ENCODE results near the gene CLPX. TPM values are rescaled to one million over a fixed set of nuclear protein-coding genes. Genes with fewer than 3 reads are reported as not detected.
"Not testable (repeated sequence)": the region's sequence is repeated elsewhere in the genome, so short reads cannot be mapped to it uniquely, and the experiment has no call there.

The CLPX gene
- total RNA-seq, 1 donor from 2014 or later: 58.7 TPM

DNA sequence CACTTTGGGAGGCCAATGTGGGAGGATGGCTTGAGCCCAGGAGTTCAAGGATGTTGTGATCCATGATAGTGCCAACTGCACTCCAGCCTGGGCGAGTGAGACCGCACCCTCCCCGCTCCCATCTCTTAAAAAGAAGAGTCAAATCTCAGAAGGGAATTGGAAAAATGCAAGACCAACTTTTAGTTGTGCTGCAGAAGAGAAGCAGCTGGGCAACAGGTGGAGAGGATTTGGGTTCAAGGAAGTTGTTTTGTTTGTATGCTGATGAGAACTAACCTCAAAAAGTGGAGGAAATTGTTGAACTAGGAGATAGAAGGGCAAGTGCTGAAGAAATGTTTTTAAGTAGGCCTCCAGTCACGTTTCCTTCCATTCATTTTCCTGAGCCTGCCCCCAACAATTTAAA, 38.7 kb downstream of the CLPX start:
- DNase-seq (ENCODE audit: low spot score in 2 of 2, unreplicated experiment in 2 of 2): no peak
- H3K27me3 Mint-ChIP-seq (ENCODE audit: low read depth): no peaks in the 10 kb centered on the region
- no peak overlapping the region for H3K4me3 Mint-ChIP-seq
- H3K4me1 Mint-ChIP-seq: no peaks in the 10 kb centered on the region
- TF ChIP-seq CTCF (IDR thresholded peaks at IDR 0.05; ENCODE audit: unreplicated experiment): no peak
- peaks cover 9% of the 10 kb centered on the region for H3K36me3 Mint-ChIP-seq
- no peaks in the 10 kb centered on the region for H3K9me3 Mint-ChIP-seq
- no peak overlapping the region for H3K27ac Mint-ChIP-seq

DNA sequence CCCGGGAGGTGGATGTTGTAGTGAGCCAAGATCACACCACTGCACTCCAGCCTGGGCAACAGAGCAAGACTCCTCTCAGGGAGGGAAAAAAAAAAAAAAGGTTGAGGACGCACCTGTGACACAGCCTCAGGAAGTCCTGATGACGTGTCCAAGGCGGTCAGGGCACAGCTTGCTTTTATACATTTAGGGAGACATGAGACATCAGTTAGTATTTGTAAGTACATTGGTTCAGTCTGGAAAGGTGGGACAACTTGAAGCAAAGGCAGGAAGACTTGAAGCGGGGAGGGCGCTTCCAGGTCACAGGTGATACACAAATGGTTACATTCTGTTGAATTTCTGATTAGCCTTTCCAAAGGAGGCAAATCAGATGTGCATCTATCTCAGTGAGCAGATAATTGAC, 46.5 kb downstream of the CLPX start:
- not testable (repeated sequence) for H3K4me1 Mint-ChIP-seq; H3K27ac Mint-ChIP-seq; H3K27me3 Mint-ChIP-seq (ENCODE audit: low read depth); H3K4me3 Mint-ChIP-seq; DNase-seq (ENCODE audit: low spot score in 2 of 2, unreplicated experiment in 2 of 2)
- Mint-ChIP-seq H3K36me3 (peaks cover 11% of the 10 kb centered on the region), H3K9me3 (peaks cover 32% of the 10 kb centered on the region)

DNA sequence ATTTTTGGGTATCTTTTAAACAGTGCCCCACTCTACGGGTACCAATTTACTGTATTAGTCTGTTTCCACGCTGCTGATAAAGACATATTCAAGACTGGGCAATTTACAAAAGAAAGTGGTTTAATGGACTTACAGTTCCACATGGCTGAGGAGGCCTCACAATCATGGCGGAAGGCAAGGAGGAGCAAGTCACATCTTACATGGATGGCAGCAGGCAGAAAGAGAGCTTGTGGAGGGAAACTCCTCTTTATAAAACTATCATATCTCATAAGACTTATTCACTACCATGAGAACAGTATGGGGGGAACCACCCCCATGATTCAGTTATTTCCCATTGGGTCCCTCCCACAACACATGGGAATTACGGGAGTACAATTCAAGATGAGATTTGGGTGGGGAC, 47.2 kb downstream of the CLPX start:
- peaks cover 32% of the 10 kb centered on the region for H3K9me3 Mint-ChIP-seq
- not testable (repeated sequence) for H3K36me3 Mint-ChIP-seq; H3K27me3 Mint-ChIP-seq (ENCODE audit: low read depth); DNase-seq (ENCODE audit: low spot score in 2 of 2, unreplicated experiment in 2 of 2); H3K4me3 Mint-ChIP-seq; H3K4me1 Mint-ChIP-seq; H3K27ac Mint-ChIP-seq

- not testable (repeated sequence) for H3K4me3 Mint-ChIP-seq; H3K27me3 Mint-ChIP-seq (ENCODE audit: low read depth)
Measured at GRCh38 chr15:65137089-65137488, 48.1 kb downstream of the CLPX start.

DNA sequence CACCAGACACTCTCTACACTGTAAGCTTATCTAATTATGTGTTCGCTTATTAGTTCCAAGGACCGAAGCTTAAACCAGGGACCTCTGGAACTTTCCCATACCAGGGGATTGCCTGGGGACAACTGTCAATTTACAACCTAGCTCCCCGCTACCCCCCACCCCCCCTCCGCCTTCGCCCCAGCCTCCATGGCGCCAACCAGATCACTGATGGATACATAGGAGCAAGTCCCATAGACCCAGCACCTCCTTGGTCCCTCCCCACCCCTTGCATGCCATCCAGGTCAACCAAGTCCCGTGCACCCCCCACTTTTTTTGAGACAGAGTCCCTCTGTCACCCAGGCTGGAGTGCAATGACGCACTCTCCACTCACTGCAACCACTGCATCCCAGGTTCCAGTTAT, 50.6 kb downstream of the CLPX start:
- Mint-ChIP-seq H3K36me3 (peaks cover 14% of the 10 kb centered on the region), H3K4me3 (peak overlapping the region; percentile 81), H3K27me3 (ENCODE audit: low read depth) (no peaks in the 10 kb centered on the region), H3K27ac (no peak overlapping the region), H3K4me1 (peaks cover 22% of the 10 kb centered on the region), H3K9me3 (peaks cover 30% of the 10 kb centered on the region)
- DNase-seq (ENCODE audit: low spot score in 2 of 2, unreplicated experiment in 2 of 2): no peak
- no peak for TF ChIP-seq CTCF (IDR thresholded peaks at IDR 0.05; ENCODE audit: unreplicated experiment)

More at GRCh38 chr15:65137089-65137488, 48.1 kb downstream of the CLPX start:
- H3K27ac Mint-ChIP-seq; DNase-seq (ENCODE audit: low spot score in 2 of 2, unreplicated experiment in 2 of 2); H3K36me3 Mint-ChIP-seq: not testable (repeated sequence)
- H3K9me3 Mint-ChIP-seq: peaks cover 32% of the 10 kb centered on the region
- peaks cover 12% of the 10 kb centered on the region for H3K4me1 Mint-ChIP-seq

- no peak for TF ChIP-seq CTCF (IDR thresholded peaks at IDR 0.05; ENCODE audit: unreplicated experiment)
- peaks cover 22% of the 10 kb centered on the region for H3K9me3 Mint-ChIP-seq
- peak; percentile 58 to 76 for DNase-seq (ENCODE audit: low spot score in 2 of 2, unreplicated experiment in 2 of 2)
- H3K27ac Mint-ChIP-seq: peak within 1 kb of the TSS; percentile 98
- peaks cover 22% of the 10 kb centered on the region for H3K4me1 Mint-ChIP-seq
- no peaks in the 10 kb centered on the region for H3K27me3 Mint-ChIP-seq (ENCODE audit: low read depth)
- H3K36me3 Mint-ChIP-seq: peaks cover 18% of the 10 kb centered on the region
- peak within 1 kb of the TSS; percentile 83 for H3K4me3 Mint-ChIP-seq
Measured at GRCh38 chr15:65133548-65134200, 51.5 kb downstream of the CLPX start, which contains the start of gene PDCD7. PDCD7 (minus strand) TSS chr15:65133808; CDS start chr15:65133781, 27 bp downstream.

DNA sequence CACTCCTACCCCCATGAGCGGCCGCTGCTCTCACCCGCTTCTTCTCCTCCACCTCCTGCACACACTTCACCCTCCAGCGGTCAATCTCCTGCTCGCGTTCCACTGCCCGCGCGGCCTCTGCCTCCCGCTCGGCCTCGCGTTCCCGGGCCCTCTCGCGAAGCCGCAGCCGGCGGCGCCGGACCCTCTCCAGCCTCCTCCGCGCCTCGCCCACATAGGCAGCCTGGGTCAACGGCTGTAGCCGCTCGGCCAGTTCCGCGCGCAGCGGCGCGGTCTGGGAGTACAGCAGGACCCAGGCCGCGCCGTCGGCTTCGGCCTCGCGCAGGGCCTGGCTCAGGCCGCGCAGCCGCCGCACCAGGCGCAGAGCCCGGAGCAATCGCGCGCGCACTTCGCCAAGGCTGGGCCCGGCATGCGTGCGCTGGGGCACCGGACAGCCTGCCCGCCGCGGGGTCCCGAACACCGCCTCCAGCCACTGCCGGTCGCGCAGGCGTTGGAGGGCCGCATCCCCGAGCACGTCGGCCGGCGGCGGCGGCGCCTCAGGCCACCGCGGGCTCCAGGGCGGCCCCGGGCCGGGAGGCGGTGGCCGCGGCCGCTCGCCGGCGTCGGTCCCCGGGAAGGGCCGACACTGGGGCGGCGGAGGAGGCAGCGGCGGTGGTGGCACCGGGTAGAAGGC, 52.1 kb downstream of the CLPX start:
- peak; percentile 23 to 61 for DNase-seq (ENCODE audit: low spot score in 2 of 2, unreplicated experiment in 2 of 2)
- no peak for TF ChIP-seq CTCF (IDR thresholded peaks at IDR 0.05; ENCODE audit: unreplicated experiment)
- Mint-ChIP-seq H3K4me1 (peaks cover 22% of the 10 kb centered on the region), H3K27me3 (ENCODE audit: low read depth) (no peaks in the 10 kb centered on the region), H3K27ac (peak overlapping the region; percentile 88), H3K36me3 (peaks cover 24% of the 10 kb centered on the region), H3K4me3 (peak overlapping the region; percentile 83), H3K9me3 (peaks cover 19% of the 10 kb centered on the region)
